Renal cortical epithelial cell (primary cell): Measurements from ENCODE around the gene PRMT1. TPM values are rescaled to one million over a fixed set of nuclear protein-coding genes. Genes with fewer than 3 reads are reported as not detected.
"Not testable (repeated sequence)": the region's sequence is repeated elsewhere in the genome, so short reads cannot be mapped to it uniquely, and the experiment has no call there.

Source experiments
- DNase-seq: peaks from one replicate; pipeline ENCODE4 v3.0.0-alpha.2; 2011; ENCODE audit warnings: low read depth
- total RNA-seq: library from RNA; depleted of rRNA; stranded (reverse); fragments of >200 nt; gene quantifications from 2 replicates; pipeline ENCODE4 v1.2.3, GENCODE V29; 2014

Gene PRMT1
- 205 and 483 TPM in 2 replicates for total RNA-seq

DNA sequence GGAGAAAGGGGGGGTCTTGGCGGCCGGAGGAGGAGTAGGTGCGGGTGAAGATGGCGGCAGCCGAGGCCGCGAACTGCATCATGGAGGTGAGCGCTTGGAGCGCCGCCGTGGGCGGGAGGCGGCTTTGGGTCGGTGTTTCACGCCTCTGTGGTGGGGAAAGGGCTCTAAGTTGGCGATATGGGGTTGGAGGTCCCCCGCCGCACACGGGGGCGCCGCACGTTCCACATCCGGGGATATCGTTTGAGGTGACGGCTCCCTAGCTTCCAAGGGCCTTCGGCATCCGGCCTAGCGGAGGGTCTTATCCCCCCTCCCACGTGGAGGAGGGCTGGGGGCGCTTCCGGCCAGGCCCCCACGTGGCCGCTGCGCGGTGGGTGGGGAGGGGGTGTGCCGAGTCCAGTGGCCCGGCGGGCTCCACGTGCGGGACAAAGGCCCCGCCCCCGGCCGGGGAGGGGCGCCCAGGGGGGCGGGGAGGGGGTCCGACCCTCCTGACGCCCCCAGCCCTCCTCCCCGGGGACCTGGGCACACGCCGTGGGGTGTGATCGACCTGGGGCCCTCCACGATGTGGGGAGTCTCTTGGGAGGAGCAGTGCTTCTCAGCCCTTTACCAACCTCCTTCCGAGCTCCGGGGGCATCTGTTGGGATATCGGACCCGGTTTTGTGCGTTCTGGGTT, at the start of gene PRMT1:
Gene PRMT1 (plus strand): TSS at position 41 of the 670 bp plus-strand sequence. CDS start 10 bp downstream, at position 51.
- no peak for DNase-seq

DNA sequence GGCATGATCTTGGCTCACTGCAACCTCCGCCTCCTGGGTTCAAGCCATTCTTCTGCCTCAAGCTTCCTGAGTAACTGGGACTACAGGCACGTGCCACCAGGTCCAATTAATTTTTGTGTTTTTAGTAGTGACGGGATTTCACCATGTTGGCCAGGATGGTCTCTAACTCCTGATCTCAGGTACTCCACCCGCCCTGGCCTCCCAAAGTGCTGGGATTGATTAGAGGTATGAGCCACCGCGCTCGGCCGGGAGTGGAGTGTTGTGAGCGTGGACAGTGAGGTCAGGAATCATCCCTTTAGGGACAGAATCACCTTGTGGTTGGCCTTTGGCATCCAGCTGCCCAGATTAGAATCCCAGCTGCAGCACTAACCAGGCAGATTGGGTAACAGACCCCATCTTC, 47.4 kb upstream of the PRMT1 start:
- no peak for DNase-seq

DNA sequence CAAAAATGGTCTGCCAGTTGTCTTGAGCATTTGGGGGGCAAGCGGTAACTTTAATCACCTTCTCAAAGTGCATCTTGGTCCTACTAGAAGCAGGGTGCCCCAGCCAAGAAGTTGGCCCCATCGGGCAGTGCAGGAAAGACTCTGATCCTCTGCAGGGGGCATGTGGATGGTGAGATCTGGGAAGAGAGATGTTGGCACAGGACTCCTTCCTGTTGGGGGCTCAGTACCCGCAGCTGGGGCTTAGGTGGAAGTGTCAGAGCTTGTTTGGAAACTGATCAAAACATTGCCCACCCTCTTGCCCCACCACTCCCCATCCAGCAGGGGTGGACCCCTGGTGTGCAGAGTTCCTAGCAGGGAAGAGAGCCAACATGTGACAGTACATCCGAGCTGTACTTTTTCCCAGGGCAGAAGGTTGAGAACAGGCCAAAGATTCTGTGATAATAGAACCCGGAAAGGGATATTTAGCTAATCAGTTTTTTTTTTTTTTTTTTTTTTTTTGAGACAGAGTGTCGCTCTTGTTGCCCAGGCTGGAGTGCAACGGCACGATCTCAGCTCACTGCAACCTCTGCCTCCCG, 46.0 kb upstream of the PRMT1 start:
- DNase-seq = no peak

DNA sequence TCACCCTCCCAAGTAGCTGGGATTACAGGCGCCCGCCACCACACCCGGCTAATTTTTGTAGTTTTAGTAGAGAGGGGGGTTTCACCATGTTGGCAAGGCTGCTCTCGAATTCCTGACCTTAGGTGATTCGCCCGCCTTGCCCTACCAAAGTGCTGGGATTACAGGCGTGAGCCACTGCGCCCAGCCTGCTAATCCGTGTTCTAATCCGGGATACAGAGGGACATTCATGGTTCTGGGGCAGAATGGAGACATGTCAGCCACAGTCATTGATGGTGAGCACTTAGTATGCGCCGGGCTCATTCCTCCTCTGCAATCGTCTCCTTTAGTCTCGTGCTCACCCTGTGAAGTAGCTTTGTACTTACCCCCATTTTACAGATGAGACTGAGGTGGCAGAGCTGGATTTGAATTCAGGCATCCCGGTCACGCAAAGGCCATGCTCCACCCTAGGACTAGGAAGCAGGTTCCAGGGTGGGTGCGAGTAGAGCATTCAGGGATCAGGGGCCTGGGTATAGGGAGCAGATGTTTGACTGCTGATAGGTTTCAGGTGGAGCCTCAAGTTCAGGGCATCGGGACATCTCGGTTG, 45.4 kb upstream of the PRMT1 start:
- DNase-seq = no peak

DNA sequence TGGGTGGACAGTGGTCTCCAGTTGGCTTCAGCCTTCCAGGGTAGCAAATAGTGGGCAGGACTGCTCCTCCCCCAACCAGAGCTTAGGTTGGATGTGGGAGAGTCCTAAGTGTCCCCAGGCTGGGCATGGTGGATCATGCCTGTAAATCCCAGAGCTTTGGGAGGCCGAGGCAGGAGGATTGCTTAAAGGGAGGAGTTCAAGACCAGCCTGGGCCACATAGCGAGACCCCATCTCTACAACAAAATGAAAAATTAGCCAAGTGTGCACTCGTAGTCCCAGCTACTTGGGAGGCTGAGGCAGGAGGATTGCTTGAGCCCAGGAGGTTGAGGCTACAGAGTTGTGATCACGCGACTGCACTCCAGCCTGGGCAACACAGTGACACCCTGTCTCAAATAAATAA, 44.5 kb upstream of the PRMT1 start:
- no peak for DNase-seq

GRCh38 chr19:49633273-49633672, 43.8 kb upstream of the PRMT1 start:
- DNase-seq = not testable (repeated sequence)

DNA sequence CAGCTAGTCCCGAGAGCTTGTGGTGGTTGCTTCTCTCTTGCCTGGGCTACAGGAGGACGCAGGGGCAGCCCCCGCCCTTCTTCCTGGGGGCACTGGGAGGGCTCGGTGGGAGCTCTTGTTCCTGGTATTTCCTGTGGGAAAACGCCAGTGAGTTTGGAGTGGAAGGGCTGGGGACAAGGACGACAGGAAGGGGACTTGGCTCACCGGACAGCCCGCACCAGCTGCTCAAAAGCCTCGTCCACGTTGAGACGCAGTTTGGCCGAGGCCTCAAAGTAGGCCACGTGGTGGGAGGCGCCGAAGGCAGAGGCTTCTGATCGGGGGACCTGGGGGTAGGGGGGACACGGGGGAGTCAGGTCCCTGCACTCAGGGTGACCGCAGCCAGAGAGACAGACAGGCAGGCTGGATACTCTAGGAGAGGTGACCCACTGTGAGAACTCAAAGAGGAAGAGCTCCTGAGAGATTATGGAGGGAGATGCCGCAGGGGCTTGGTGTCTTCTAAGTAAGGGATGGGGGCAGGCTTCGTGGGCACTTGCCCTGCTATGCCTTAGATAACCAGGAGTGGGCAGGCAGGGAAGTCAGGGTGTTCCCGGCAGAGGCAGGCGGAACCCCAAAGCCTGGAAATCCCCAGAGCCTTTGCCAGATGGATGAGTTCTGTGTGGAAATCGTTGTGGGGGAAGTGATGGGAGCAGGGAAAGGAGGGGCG, 41.4 kb upstream of the PRMT1 start:
- DNase-seq = peak; percentile 13

DNA sequence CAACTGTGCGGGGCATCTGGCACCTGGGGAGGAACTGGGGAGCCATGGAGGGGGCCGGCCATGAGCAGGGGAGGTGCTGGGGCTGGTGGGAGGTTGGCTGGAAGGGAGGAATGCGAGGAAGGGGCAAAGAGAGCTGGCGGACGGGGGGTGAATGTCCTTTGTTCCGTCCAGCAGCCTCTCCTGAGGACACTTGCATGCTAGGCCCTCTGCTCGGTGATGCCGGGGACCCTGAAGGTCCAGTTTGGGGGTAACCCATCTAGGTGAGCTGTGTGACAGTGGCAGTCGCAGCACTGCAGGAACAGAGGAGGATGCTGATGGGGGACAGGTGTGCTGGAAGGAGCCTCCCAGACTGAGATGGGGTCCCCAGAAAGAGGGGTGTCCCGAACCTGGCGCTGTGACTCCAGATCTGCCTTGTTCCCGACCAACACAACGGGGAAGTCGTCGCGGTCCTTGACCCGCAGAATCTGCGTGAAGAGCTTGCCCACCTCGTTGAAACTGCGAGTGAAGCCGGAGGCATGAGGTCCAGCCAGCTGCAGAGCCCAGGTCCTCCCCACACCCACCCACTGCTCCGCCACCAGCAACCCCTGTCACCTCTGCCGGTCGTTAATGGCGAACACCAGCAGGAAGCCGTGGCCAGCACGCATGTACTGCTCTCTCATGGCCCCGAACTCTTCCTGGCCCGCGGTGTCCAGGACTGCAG, 40.7 kb upstream of the PRMT1 start:
- DNase-seq = no peak

- peak; percentile 53 for DNase-seq
Measured at GRCh38 chr19:49637821-49638738, 39.0 kb upstream of the PRMT1 start.

DNA sequence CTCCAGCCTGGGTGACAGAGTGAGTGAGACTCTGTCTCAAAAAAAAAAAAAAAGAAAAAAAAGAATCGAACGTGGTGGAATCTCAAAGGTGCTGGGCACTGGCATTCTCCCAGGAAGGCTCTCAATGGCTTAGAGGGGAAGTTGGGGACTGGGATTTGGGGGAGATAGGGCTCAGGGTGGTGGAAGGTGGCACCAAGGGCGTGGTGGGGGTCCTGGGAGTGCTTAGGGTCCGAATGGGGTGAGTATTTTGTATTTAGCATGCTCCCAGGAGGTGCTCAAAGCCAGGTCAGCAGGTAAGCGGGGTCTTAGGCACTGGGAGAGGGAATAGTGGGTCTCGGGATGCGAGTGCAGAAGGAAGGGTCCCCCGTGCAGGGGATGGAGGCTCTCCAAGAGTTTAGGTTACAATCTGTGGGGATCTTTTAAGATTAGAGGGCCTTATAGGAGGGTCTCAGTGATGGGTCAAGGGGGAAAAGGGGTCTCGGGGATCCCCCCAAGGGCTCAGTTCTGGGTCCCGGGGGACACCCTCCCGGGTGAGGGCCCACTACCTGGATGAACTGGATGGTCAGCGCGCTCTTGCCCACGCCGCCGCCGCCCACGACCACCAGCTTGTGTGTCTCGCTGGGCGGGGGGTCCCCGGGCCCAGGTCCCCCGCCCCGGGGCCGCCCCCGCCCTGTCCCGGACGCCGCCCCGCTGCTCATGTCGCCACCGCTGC, 37.5 kb upstream of the PRMT1 start:
- DNase-seq = no peak

DNA sequence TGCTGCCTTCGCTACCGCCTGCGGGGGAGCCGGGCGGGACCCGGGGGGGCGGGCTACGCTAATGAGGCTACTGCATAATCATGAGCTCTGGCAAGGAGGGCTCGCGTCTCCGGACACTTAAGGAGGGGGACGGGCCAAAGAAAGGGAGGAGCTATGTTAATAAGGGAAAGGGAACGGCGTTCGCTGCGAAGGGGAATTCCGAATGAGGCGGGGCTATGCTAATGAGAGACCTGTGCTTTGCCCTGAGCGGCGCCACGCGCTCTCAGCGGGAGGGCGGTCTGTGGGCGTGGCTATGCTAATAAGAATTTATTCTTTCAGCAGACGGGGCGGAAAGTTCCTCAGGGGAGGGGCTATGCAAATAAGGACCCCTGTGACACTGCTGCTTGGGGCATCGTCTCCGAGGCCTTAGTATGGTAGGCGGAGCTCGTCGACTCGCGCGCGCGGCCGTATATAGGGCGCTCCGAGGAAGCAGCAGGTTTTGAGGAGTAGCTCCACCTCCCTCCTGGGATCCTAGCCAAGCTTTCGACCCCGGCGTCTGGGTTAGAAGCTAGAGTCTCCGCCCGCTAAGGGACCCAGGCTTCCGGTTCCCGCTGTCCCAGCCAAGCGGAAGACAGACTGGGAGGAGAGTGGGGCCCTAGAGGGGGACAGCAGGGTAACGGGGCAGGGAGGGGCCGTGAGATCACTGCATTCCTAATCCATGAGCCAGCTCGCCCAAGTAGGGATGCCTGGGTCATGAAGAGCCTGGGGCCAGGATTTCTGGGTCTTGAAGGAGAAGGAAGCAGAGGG, 36.8 kb upstream of the PRMT1 start, which contains the start of gene RRAS:
Gene RRAS (minus strand): TSS at position 31 of the 786 bp plus-strand sequence. CDS start 45 bp downstream, outside the sequence.
- DNase-seq = peak; percentile 99

GRCh38 chr19:49641688-49642491, 35.2 kb upstream of the PRMT1 start, which contains the start of gene SCAF1:
Gene SCAF1 (plus strand): TSS chr19:49642209. CDS start chr19:49645027, 2,818 bp downstream.
- peak; percentile 98 for DNase-seq

DNA sequence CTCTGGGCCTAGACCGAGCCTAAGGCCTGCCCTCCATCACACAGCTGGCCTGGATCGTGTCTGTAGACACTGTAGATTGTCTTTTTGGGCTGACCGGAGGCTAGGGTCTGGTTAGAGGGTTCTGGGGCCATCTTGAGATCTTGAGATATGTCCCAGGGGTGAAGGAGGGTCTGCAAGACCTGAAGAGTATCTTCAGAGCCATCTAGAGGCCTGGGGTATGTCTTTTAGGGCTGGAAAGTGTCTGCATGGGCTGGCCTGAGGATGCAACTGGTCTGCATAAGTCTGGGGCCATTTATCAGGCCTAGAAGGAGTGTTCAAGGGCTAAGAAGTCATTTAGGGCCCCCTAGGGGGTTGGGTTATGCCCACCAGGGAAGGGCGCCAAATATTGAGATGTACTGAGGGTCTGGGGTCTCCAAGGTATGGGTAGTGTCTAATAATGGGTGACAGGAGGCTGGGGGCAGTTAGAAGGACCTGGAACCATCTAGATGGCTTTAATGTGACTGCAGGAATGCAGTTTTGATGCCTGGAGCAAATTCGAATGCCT, 34.5 kb upstream of the PRMT1 start:
- no peak for DNase-seq

DNA sequence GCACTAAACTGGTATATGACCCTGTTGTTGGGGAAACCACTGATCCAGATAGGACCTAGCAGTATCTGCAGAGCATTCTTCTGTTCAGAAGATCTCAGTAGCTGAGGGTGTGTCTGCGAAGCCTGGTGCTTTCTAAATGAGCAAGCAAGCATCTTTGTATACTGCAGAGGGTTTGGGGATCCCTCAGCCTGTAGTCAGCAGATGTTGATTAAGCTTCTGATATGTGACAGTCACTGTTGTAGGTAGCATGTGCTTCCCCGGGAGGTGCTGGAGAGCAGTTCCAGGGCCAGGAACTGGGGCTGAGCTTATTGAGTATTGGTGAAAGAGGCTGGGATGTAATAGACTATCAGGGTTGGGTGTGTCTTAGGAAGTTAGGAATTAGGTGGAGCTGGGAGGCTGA, 33.6 kb upstream of the PRMT1 start:
- no peak for DNase-seq

DNA sequence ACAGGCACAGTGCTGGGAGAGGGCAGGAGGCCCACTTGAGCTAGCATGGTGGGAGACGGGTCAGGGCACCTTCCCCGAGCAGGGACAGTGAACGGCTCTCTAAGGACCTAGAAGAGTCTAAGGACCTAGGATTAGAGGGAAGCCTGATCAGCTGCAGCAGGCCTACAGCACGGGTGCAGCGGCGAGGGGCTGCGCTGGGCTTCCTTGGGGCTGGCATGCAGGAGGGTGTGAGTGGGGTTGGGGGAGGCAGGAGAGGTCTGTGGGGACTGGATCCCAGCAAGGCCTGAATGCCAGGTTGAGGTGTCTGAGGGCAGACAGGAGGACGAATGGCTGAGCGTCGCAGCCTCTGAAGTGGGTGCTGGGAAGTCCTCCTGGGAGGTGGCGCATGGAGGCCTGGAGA, 31.5 kb upstream of the PRMT1 start:
- no peak for DNase-seq

DNA sequence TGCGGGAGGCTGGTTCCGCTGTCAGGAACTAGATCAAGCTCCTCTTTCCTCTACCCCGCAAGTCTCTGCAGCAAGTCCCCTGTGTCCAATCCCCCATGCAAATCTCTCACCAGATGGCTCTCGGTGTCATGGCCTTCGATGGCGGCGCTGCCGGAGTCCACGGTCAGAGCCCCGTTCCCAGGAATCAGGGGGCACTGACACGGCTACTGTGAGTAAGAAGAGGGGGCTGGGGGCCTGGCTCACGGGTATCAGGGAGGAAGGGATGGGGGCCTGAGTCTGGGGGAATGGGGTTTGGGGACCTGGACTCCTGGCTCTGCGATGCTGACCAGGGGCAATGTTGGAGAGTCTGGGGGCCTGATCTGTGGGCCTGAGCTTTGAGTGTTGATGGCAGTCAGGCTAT, 31.1 kb upstream of the PRMT1 start:
- no peak for DNase-seq

GRCh38 chr19:49646586-49646985, 30.5 kb upstream of the PRMT1 start:
- no peak for DNase-seq
